NCI-H187 treated with DMSO at 0.1 percent for 48 hours (cell line): ENCODE results near the gene ZNF627.
"Not testable (repeated sequence)": the region's sequence is repeated elsewhere in the genome, so short reads cannot be mapped to it uniquely, and the experiment has no call there.

Source experiments
- DNase-seq: peaks from one replicate; lab custom pipeline; 2025; lab: John Stamatoyannopoulos, UW

The ZNF627 gene

DNA sequence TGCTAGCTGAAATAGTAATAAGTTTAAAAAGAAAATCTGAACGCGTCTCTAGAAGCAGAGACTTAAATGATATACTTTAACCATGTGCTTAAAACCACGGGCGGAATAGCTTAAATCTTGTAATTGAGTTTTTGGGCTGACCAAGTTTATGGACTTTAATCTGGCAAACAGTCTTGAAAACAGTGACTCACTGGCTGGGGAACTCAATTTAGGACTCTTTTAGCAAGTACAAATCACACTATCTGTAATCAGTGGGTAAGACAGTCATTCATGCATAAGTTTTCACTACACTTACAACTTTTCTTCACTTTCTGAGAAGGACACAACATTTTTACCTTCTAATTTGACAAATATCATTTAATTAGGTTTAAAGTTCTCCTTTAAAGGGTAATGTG is 26.8 kb downstream of the ZNF627 start:
- DNase-seq: no peak

DNA sequence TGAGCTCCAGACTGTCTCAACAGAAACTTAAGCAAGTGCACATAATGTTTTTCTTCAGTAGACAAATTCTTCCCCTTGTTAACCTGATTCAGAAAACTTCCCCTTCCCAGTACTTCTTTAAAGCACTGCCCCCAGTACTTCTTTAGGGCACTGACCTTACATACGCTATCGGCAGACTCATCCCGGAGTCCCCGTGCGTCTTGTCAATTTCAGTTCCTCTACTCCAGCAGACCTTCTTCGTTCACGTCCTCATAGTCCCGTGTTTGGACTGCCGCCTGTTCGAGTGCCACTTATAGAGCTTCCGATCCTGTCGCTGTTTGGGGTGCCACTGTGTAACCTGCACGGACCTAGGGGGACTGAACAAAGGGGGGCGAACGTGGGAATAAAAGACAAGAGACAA is 29.0 kb downstream of the ZNF627 start:
- no peak for DNase-seq

DNA sequence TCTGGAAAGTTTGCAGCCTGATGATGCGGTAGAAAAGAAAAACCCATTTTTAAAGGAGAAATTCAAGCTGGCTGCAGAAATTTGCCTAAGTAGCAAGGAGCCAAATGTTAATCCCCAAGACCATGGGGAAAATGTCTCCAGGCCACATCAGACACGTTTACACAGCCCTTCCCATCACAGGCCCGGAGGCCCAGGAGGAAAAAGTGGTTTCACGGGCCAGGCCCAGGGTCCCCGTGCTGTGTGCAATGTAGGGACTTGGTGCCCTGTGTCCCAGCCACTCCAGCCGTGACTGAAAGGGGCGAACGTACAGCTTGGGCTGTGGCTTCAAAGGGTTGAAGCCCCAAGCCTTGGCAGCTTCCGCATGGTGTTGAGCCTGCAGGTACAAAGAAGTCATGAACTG is 35.9 kb downstream of the ZNF627 start:
- DNase-seq: no peak

DNA sequence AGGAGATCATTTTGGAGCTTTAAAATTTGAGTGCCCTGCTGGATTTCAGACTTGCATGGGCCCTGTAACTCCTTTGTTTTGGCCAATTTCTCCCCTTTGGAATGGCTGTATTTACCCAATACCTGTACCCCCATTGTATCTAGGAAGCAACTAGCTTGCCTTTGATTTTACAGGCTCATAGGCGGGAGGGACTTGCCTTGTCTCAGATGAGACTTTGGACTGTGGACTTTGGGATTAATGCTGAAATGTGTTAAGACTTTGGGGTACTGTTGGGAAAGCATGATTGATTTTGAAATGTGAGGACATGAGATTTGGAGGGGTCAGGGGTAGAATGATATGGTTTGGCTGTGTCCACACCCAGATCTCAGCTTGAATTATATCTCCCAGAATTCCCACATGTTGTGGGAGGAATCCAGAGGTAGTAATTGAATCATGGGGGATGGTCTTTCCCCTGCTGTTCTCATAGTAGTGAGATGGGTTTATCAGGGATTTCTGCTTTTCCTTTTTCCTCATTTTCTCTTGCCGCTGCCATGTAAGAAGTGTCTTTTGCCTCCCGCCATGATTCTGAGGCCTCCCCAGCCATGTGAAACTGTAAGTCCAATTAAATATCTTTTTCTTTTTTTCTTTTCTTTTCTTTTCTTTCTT is 36.9 kb downstream of the ZNF627 start:
- not testable (repeated sequence) for DNase-seq

DNA sequence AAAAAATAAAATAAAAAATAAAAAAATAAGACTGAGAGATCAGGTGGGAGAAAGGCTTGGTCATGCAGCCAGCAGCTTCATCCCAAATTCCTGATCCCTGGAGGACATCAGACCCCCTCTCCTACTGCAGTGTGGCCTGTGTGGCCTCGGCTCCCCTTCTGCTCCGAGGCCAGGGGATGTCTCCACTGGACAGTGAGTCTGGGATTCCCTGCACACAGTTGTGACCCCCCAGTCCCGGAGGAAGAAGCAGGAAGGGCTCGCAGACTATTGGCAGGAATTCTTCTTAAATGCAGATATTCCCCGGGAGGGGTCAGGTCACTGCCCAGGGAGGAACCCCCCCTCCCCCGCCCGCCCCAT is 41.9 kb downstream of the ZNF627 start:
- no peak for DNase-seq

DNA sequence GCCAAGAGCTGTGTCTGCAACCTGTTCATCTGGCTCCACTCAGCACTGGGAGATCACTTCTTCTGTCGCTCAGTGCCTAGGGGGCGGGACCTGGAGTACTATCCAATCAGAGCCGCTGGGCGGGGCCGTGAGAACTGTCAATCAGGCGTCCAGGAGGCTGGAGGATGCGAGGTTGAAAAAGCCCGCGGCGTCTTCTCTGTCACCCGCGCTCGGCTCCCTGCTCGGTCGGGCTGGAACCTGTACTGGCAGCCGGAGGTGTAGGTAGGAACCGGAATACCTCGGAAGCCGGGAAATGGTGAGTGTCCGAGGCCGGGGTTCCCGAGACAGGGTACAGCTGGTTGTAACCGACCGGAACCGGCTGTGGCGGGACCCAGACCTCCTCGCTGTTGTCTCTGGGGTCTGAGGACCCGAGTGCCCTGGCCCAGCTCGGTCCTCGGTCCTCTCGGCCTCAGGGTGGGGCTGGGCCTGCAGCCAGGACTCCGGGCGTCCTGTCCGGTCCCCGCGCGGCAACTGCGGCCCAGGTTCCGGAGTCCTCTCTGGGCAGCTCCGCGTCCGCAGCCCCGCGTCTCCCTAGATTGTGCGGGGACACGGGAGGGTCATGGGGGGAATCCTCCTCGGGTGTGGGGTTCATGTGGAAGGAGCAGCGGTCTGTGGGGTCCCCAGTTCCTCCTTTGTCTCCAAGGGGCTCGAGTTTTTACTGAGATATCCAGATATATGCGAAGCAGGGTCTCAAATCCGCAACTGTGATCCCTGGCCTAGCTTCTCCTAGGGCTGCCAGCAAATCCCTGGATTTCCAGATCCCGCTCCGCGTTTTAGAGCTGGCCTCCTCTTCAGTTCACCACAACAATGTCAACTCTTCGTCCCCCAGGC is 42.6 kb downstream of the ZNF627 start:
- peak; percentile 73 for DNase-seq

DNA sequence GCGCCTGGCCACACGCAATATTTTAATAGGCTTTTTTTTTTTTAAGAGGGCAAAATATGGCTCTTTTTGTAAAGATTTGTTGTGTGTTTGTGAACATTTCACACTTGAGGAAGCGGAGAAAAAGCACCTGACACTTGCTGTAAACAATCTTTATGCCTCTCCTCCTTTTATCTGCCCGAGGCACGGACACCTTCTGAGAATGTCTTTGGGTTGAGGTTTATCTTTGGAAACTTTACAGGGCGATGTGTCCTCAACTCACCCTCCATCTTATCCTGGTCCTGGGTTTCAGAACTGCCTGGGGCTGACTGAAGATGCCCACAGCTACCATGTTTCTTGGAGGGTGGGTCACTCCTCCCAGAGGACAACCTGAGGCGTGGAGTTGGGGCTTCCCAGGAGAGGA is 44.0 kb downstream of the ZNF627 start:
- DNase-seq: no peak

DNA sequence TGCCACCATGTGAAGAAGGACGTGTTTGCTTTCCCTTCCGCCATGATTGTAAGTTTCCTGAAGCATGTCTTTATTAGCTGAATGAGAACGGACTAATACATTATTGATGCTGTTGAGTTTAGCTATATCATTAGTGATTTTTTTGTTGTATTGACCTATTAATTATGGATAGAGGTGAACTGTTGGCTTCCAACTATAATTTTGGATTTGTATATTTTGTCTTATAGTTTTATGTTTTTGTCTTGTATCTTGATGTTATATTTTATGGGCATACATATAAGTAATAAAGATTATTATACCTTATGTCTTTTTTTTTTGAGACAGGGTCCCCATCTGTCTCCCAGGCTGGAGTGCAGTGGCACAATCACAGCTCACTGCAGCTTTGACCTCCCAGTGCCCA is 45.6 kb downstream of the ZNF627 start:
- DNase-seq: no peak

DNA sequence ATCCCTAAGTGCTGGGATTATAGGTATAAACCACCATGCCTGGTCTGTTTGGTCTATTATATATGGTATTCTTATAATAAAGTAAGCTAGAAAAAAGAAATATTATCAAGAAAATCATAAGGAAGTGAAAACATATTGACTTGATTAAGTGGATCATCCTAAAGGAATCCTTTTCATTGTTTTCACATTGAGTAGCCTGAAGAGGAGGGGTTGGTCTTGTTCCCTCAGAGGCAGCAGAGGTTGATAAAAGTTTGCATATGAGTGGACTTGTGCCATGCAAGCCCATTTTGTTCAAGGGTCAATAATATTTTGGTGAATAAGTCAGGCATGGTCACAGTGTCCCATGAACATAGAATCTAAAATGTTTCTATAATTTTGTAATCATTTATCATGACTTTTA is 52.7 kb downstream of the ZNF627 start:
- DNase-seq: no peak

DNA sequence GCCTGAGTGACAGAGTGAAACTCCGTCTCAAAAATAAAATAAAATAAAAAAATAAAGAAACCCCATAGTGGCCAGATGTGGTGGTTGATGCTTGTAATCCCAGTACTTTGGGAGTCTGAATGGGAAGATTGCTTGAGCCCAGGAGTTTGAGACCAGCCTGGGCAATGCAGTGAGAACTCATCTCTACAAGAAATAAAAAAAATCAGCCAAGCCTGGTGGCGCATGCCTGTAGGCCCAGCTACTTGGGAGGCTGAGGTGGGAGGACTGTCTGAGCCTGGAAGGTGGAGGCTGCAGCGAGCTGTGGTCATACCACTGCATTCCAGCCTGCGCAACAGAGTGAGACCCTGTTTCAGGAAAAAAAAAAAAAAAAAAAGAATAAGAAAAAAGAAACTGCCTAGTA is 53.8 kb downstream of the ZNF627 start:
- no peak for DNase-seq

DNA sequence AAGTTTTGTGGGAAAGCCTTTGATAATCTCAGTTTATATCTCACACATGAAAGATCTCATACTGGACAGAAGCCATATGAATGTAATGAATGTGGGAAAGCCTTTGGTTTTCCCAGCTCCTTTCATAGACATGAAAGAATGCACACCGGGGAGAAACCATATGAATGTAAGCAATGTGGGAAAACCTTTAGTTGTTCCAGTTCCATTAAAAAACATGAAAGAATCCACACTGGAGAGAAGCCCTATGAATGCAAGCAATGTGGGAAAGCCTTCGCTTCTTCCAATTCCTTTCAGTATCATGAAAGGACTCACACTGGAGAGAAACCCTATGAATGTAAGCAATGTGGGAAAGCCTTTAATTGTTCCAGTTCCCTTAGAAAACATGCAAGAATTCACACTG is 54.8 kb downstream of the ZNF627 start:
- no peak for DNase-seq

DNA sequence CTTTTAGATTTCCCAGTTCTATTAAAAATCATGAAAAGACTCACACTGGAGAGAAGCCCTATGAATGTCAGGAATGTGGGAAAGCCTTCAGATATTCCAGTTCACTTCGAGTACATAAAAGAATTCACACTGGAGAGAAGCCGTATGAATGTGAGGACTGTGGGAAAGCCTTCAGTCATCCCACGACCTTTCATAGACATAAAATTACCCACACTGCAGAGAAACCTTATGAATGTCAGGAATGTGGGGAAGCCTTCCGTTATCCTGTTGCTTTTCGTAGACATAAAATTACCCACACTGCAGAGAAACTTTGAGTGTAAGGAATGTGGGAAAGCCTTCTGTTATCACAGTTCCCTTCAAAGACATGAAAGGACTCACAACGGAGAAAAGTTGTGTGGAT is 55.2 kb downstream of the ZNF627 start:
- DNase-seq: no peak

DNA sequence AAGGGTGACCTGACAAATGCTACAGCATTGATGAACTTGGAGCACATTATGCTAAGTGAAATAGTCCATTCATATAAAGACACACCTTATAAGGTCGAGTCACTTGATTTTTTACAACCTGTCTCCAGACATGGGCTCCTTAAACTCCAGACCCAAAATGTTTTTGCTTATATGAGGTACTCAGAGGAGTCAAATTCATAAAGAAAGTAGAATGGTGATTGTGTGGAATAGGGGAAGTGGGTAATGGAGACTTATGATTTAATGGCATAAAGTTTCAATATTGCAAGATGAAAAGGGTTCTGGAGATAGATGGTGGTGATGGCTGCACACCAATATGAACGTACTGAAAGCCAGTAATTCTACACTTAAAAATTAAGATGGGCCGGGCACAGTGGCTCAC is 59.3 kb downstream of the ZNF627 start:
- no peak for DNase-seq

DNA sequence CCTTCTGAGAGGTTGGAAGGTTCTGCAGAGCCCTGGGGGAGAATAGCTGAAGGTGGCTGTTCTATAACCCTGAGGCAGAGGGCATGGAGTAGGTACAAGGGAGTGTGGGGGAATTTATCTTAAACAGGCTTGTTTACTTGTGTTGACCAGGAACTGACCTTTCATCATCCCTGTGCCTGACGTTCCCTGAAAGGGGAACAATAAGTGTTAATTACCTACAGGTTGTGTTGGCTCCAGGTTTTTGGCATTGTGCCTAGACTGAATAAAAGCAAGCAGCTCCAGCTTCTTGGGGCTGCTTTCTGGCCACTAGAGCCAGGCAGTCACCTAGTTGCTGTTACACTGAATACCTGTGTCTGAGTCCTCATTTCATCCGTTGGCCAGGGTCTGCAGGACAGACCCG is 60.0 kb downstream of the ZNF627 start:
- no peak for DNase-seq

DNA sequence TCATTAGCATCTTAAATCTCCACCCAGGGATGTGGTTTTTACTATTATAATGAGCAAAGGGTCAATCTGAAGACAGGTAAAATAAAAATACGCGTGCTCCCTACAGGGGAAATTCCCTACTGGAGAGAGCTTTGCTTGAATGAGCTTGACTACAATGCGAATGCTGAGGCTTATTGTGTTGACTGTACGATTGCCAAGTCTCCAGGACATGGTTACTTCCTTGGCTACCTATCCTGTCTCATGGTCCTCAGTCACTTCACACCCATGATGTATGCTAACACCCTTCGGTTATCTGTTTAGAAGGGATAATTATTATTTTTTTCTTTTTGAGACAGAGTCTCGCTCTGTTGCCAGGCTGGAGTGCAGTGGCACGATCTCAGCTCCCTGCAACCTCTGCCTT is 61.7 kb downstream of the ZNF627 start:
- DNase-seq: no peak

DNA sequence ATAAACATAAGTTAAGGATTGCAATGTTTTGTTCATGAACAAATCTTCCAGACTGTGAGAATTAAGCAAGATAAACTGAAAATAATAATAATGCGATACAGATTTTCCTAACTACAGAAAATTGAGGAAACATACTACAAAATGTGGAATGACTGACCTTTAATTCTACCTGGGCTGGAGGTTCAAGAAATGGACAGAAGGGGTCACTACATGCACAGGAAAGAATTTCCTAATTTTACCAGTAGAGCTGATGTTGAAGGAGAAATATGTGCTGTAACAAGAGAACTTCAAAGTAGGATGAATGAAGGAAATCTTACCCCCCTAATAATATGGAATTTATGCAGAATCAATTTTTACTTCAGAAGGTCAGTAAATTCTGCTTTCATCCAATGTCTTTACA is 62.3 kb downstream of the ZNF627 start:
- no peak for DNase-seq

DNA sequence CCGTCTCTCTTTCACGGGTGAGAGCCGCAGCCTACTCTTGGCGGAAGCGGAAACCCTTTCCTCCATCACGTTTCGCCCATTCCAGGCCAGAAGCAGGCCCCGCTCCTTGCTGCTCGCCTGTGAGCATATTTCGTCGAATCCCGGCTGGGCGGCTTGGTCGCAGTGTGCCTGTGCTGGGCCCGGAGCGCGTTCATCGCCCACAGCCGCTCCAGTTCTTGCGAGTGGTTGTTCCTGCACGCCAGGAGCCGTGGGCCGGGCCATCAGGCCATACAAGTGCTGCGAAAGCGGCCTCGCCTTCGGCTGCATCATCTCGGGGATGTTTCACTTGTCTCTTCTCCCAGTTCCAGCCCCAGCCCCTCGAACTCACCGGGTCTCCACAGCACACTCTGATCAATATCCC is 65.0 kb downstream of the ZNF627 start:
- no peak for DNase-seq

DNA sequence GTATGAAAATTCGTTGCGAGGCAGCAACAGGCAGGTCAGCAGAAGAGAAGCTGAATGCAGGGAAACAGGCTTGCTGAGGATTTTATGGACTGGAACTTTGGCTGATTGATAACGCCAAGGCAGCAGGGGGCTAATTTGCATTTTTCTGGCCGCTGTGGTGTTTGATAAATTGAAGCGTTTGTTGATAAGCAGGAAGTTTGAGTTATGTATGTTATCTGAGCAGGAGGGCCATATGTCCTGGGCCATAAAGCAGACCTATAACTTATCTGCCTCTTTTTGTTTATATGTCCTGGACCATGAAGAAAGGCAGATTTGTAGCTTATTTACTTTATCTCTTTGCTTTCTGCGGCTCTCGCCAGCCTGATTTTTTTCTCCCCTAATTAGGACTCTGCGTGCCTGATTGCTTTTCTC is 65.9 kb downstream of the ZNF627 start:
- no peak for DNase-seq
